Measurements from ENCODE around the gene KLRD1. TPM values are rescaled to one million over a fixed set of nuclear protein-coding genes. Genes with fewer than 3 reads are reported as not detected.

The KLRD1 gene
- total and polyA plus RNA-seq, 2 experiments from 2014 or later: 0.03 to 0.27 TPM

DNA sequence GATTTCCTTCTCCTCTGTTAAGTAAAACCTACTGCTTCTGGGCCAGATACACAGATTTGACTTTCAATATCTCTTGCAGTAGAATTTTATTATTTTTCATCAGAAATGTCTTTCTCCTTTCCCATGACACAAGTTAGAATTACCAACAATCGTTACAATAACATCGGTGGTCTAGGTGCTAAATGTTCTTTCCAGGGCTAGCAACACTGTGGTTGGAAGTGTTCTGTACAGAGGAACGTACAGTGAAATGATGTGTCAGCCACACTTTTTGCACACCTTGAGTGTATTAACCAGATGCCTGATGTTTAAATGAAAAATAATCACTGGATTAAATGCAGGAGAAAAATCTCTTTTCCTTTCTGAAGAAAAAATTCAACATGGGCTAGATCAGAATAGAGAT lies 27.7 kb upstream of the KLRD1 start:
- no peak overlapping the region for H3K27ac Mint-ChIP-seq
- Histone ChIP-seq H3K36me3 (ENCODE audit: insufficient read depth) (no peaks in the 10 kb centered on the region), H3K27ac (ENCODE audit: low read depth) (no peak overlapping the region), H3K79me2 (replicated peaks; ENCODE audit: insufficient read depth) (no peaks in the 10 kb centered on the region), H3K27me3 (ENCODE audit: insufficient read depth) (no peaks in the 10 kb centered on the region), H3K4me3 (no peak overlapping the region), H3K9me2 (ENCODE audit: insufficient read depth) (no peaks in the 10 kb centered on the region), H4K20me1 (replicated peaks; ENCODE audit: insufficient read depth) (no peaks in the 10 kb centered on the region), H3F3A (replicated peaks; ENCODE audit: low read depth) (no peaks in the 10 kb centered on the region), H2AFZ (no peak overlapping the region), H3K4me1 (ENCODE audit: insufficient read depth) (no peaks in the 10 kb centered on the region), H3K4me2 (no peak overlapping the region)
- TF ChIP-seq, protein P1, sequence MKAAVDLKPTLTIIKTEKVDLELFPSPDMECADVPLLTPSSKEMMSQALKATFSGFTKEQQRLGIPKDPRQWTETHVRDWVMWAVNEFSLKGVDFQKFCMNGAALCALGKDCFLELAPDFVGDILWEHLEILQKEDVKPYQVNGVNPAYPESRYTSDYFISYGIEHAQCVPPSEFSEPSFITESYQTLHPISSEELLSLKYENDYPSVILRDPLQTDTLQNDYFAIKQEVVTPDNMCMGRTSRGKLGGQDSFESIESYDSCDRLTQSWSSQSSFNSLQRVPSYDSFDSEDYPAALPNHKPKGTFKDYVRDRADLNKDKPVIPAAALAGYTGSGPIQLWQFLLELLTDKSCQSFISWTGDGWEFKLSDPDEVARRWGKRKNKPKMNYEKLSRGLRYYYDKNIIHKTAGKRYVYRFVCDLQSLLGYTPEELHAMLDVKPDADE (IDR thresholded peaks at IDR 0.05): no peak
- TF ChIP-seq, protein P2, sequence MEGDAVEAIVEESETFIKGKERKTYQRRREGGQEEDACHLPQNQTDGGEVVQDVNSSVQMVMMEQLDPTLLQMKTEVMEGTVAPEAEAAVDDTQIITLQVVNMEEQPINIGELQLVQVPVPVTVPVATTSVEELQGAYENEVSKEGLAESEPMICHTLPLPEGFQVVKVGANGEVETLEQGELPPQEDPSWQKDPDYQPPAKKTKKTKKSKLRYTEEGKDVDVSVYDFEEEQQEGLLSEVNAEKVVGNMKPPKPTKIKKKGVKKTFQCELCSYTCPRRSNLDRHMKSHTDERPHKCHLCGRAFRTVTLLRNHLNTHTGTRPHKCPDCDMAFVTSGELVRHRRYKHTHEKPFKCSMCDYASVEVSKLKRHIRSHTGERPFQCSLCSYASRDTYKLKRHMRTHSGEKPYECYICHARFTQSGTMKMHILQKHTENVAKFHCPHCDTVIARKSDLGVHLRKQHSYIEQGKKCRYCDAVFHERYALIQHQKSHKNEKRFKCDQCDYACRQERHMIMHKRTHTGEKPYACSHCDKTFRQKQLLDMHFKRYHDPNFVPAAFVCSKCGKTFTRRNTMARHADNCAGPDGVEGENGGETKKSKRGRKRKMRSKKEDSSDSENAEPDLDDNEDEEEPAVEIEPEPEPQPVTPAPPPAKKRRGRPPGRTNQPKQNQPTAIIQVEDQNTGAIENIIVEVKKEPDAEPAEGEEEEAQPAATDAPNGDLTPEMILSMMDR (conservative IDR thresholded peaks at IDR 0.05; ENCODE audit: low read depth in 2 of 2): no peak
- TF ChIP-seq POLR2AphosphoS5 (IDR thresholded peaks at IDR 0.05; ENCODE audit: low read depth) (no peak), EZH2 (IDR thresholded peaks at IDR 0.05; ENCODE audit: low read depth, unreplicated experiment) (no peak), ZNF331 (CRISPR knock-in tag; IDR thresholded peaks at IDR 0.05; ENCODE audit: low read depth) (no peak), STAT1 (IDR thresholded peaks at IDR 0.05; ENCODE audit: unreplicated experiment) (no peak)
- TF ChIP-seq, protein P3, sequence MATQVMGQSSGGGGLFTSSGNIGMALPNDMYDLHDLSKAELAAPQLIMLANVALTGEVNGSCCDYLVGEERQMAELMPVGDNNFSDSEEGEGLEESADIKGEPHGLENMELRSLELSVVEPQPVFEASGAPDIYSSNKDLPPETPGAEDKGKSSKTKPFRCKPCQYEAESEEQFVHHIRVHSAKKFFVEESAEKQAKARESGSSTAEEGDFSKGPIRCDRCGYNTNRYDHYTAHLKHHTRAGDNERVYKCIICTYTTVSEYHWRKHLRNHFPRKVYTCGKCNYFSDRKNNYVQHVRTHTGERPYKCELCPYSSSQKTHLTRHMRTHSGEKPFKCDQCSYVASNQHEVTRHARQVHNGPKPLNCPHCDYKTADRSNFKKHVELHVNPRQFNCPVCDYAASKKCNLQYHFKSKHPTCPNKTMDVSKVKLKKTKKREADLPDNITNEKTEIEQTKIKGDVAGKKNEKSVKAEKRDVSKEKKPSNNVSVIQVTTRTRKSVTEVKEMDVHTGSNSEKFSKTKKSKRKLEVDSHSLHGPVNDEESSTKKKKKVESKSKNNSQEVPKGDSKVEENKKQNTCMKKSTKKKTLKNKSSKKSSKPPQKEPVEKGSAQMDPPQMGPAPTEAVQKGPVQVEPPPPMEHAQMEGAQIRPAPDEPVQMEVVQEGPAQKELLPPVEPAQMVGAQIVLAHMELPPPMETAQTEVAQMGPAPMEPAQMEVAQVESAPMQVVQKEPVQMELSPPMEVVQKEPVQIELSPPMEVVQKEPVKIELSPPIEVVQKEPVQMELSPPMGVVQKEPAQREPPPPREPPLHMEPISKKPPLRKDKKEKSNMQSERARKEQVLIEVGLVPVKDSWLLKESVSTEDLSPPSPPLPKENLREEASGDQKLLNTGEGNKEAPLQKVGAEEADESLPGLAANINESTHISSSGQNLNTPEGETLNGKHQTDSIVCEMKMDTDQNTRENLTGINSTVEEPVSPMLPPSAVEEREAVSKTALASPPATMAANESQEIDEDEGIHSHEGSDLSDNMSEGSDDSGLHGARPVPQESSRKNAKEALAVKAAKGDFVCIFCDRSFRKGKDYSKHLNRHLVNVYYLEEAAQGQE (IDR thresholded peaks at IDR 0.05; ENCODE audit: unreplicated experiment): no peak
- no peaks in the 10 kb centered on the region for H3K4me1 Mint-ChIP-seq
- ATAC-seq (no peak), DNase-seq (ENCODE audit: low spot score) (no peak)
- H3K27me3 Mint-ChIP-seq (ENCODE audit: insufficient read depth, low read depth, poor library complexity): peaks cover 2% of the 10 kb centered on the region
- H3K4me3 Mint-ChIP-seq: no peak overlapping the region
- no peaks in the 10 kb centered on the region for H3K36me3 Mint-ChIP-seq (ENCODE audit: low read depth)
- peaks cover 3% of the 10 kb centered on the region; the same call in 1 of the 3 replicates for H3K9me3 Mint-ChIP-seq

DNA sequence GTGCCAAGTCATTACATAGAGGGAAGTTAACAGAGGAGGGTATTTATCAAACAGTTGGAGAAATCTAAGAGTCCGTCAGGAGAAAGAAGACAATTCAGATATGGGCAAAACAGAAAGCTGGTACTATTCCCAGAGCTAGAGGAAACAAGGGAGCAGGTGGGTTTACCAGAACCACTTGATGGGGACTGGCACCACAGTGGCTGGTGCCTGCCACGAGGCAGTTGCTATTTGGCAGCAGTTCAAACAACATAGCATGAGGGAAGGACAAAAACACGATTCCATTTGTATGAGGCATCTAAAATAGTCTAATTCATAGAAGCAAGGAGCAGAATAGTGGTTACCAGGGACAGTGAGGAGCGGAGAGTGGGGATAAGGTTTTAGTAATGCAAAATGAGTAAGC lies 24.6 kb upstream of the KLRD1 start:
- Mint-ChIP-seq H3K36me3 (ENCODE audit: low read depth) (no peaks in the 10 kb centered on the region), H3K4me3 (no peak overlapping the region), H3K27me3 (ENCODE audit: insufficient read depth, low read depth, poor library complexity) (peaks cover 2% of the 10 kb centered on the region), H3K9me3 (no peaks in the 10 kb centered on the region), H3K27ac (no peak overlapping the region), H3K4me1 (no peaks in the 10 kb centered on the region)
- Histone ChIP-seq H3K4me1 (ENCODE audit: insufficient read depth) (no peaks in the 10 kb centered on the region), H3K27me3 (ENCODE audit: insufficient read depth) (no peaks in the 10 kb centered on the region), H2AFZ (no peak overlapping the region), H3K9me2 (ENCODE audit: insufficient read depth) (no peaks in the 10 kb centered on the region), H3K36me3 (ENCODE audit: insufficient read depth) (no peaks in the 10 kb centered on the region), H3F3A (replicated peaks; ENCODE audit: low read depth) (no peaks in the 10 kb centered on the region), H4K20me1 (replicated peaks; ENCODE audit: insufficient read depth) (no peaks in the 10 kb centered on the region), H3K79me2 (replicated peaks; ENCODE audit: insufficient read depth) (no peaks in the 10 kb centered on the region), H3K4me2 (no peak overlapping the region), H3K4me3 (no peak overlapping the region), H3K27ac (ENCODE audit: low read depth) (no peak overlapping the region)
- DNase-seq (ENCODE audit: low spot score): no peak
- ATAC-seq: no peak
- TF ChIP-seq EZH2phosphoT487 (IDR thresholded peaks at IDR 0.05; ENCODE audit: unreplicated experiment) (no peak), JUNB (IDR thresholded peaks at IDR 0.05; ENCODE audit: unreplicated experiment) (no peak)
- TF ChIP-seq, protein P4, sequence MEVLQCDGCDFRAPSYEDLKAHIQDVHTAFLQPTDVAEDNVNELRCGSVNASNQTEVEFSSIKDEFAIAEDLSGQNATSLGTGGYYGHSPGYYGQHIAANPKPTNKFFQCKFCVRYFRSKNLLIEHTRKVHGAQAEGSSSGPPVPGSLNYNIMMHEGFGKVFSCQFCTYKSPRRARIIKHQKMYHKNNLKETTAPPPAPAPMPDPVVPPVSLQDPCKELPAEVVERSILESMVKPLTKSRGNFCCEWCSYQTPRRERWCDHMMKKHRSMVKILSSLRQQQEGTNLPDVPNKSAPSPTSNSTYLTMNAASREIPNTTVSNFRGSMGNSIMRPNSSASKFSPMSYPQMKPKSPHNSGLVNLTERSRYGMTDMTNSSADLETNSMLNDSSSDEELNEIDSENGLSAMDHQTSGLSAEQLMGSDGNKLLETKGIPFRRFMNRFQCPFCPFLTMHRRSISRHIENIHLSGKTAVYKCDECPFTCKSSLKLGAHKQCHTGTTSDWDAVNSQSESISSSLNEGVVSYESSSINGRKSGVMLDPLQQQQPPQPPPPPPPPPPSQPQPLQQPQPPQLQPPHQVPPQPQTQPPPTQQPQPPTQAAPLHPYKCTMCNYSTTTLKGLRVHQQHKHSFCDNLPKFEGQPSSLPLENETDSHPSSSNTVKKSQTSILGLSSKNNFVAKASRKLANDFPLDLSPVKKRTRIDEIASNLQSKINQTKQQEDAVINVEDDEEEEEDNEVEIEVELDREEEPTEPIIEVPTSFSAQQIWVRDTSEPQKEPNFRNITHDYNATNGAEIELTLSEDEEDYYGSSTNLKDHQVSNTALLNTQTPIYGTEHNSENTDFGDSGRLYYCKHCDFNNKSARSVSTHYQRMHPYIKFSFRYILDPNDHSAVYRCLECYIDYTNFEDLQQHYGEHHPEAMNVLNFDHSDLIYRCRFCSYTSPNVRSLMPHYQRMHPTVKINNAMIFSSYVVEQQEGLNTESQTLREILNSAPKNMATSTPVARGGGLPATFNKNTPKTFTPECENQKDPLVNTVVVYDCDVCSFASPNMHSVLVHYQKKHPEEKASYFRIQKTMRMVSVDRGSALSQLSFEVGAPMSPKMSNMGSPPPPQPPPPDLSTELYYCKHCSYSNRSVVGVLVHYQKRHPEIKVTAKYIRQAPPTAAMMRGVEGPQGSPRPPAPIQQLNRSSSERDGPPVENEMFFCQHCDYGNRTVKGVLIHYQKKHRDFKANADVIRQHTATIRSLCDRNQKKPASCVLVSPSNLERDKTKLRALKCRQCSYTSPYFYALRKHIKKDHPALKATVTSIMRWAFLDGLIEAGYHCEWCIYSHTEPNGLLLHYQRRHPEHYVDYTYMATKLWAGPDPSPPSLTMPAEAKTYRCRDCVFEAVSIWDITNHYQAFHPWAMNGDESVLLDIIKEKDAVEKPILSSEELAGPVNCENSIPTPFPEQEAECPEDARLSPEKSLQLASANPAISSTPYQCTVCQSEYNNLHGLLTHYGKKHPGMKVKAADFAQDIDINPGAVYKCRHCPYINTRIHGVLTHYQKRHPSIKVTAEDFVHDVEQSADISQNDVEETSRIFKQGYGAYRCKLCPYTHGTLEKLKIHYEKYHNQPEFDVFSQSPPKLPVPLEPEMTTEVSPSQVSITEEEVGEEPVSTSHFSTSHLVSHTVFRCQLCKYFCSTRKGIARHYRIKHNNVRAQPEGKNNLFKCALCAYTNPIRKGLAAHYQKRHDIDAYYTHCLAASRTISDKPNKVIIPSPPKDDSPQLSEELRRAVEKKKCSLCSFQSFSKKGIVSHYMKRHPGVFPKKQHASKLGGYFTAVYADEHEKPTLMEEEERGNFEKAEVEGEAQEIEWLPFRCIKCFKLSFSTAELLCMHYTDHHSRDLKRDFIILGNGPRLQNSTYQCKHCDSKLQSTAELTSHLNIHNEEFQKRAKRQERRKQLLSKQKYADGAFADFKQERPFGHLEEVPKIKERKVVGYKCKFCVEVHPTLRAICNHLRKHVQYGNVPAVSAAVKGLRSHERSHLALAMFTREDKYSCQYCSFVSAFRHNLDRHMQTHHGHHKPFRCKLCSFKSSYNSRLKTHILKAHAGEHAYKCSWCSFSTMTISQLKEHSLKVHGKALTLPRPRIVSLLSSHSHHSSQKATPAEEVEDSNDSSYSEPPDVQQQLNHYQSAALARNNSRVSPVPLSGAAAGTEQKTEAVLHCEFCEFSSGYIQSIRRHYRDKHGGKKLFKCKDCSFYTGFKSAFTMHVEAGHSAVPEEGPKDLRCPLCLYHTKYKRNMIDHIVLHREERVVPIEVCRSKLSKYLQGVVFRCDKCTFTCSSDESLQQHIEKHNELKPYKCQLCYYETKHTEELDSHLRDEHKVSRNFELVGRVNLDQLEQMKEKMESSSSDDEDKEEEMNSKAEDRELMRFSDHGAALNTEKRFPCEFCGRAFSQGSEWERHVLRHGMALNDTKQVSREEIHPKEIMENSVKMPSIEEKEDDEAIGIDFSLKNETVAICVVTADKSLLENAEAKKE (CRISPR knock-in tag; IDR thresholded peaks at IDR 0.05): no peak
